ENCODE data around the gene S100A14. TPM values are rescaled to one million over a fixed set of nuclear protein-coding genes. Genes with fewer than 3 reads are reported as not detected.

S100A14 gene
- total and polyA plus RNA-seq, 2 of the 13 experiments (the other 11 are each of a cell fraction or from before 2014, with no cell fraction given), result 1.4 to 7.7 TPM

- TF ChIP-seq ZBTB44 (CRISPR knock-in tag; IDR thresholded peaks at IDR 0.05) (peak; percentile 52; the same call in 1 of the 2 replicates), PHF21A (CRISPR knock-in tag; IDR thresholded peaks at IDR 0.05) (0 out of 2 replicates have a peak, but pooled peaks have one; percentile 71), TCF12 (IDR thresholded peaks at IDR 0.05) (no peak), TCF12 (CRISPR knock-in tag; IDR thresholded peaks at IDR 0.05) (peak; percentile 12; the same call in 1 of the 2 replicates), ZFX (CRISPR knock-in tag; IDR thresholded peaks at IDR 0.05; ENCODE audit: low read depth) (peak; percentile 93), TBX2 (CRISPR knock-in tag; IDR thresholded peaks at IDR 0.05; ENCODE audit: borderline replicate concordance) (peak; percentile 87), PATZ1 (CRISPR knock-in tag; IDR thresholded peaks at IDR 0.05) (peak; percentile 62), ZNF598 (CRISPR knock-in tag; IDR thresholded peaks at IDR 0.05; ENCODE audit: borderline replicate concordance) (peak; percentile 94), SALL2 (CRISPR knock-in tag; IDR thresholded peaks at IDR 0.05) (peak; percentile 88; the same call in 1 of the 2 replicates), TRIM24 (CRISPR knock-in tag; IDR thresholded peaks at IDR 0.05) (no peak), NCOA2 (CRISPR knock-in tag; IDR thresholded peaks at IDR 0.05) (0 out of 2 replicates have a peak, but pooled peaks have one; percentile 13), SOX5 (CRISPR knock-in tag; IDR thresholded peaks at IDR 0.05; ENCODE audit: borderline replicate concordance) (peak; percentile 35; the same call in 1 of the 2 replicates), ZNF724P (CRISPR knock-in tag; IDR thresholded peaks at IDR 0.05; ENCODE audit: borderline replicate concordance) (no peak), ZNF292 (CRISPR knock-in tag; IDR thresholded peaks at IDR 0.05; ENCODE audit: borderline replicate concordance, low read depth) (no peak), ZNF430 (CRISPR knock-in tag; IDR thresholded peaks at IDR 0.05) (peak; percentile 63; the same call in 1 of the 2 replicates), ZNF34 (CRISPR knock-in tag; IDR thresholded peaks at IDR 0.05; ENCODE audit: borderline replicate concordance) (no peak), ZSCAN9 (CRISPR knock-in tag; IDR thresholded peaks at IDR 0.05; ENCODE audit: borderline replicate concordance) (peak; percentile 81), KLF11 (CRISPR knock-in tag; IDR thresholded peaks at IDR 0.05) (no peak), REXO4 (CRISPR knock-in tag; IDR thresholded peaks at IDR 0.05; ENCODE audit: borderline replicate concordance) (no peak), BATF2 (CRISPR knock-in tag; IDR thresholded peaks at IDR 0.05) (no peak), ZNF234 (CRISPR knock-in tag; conservative IDR thresholded peaks at IDR 0.05) (no peak), PAX8 (CRISPR knock-in tag; IDR thresholded peaks at IDR 0.05; ENCODE audit: borderline replicate concordance) (no peak), MIER3 (CRISPR knock-in tag; IDR thresholded peaks at IDR 0.05; ENCODE audit: borderline replicate concordance) (peak; percentile 41; the same call in 1 of the 2 replicates)
These were observed 17.9 kb upstream of the S100A14 start, which contains the start of gene CHTOP (continued) for GRCh38 chr1:153633754-153634665.

Measured in HepG2 (cell line).